GM12874 (cell line): ENCODE data around the gene CD248.

Experiments used
- TF ChIP-seq, protein P1 (sequence below): IDR thresholded peaks from 2 replicates; pipeline ENCODE4 v1.5.1; 2011; ENCODE audit warnings: low read depth, mild to moderate bottlenecking, control low read depth, low read length, moderate library complexity; ENCODE audit not compliant: insufficient read depth

CD248 gene

DNA sequence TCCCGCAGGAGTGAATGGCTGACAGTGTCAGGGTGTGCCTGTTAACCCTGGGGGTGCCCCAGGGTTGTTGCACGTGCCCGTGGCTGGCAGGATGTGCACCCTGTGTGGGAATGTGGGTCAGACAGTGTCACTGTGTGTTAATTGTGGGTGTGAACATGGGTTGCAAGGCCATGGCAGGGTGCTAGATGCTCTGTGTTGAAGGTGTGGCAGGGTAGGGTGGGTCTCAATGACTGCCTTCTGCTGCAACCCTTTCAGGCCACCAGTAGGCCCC is 11.1 kb upstream of the CD248 start:
- TF ChIP-seq, protein P1, sequence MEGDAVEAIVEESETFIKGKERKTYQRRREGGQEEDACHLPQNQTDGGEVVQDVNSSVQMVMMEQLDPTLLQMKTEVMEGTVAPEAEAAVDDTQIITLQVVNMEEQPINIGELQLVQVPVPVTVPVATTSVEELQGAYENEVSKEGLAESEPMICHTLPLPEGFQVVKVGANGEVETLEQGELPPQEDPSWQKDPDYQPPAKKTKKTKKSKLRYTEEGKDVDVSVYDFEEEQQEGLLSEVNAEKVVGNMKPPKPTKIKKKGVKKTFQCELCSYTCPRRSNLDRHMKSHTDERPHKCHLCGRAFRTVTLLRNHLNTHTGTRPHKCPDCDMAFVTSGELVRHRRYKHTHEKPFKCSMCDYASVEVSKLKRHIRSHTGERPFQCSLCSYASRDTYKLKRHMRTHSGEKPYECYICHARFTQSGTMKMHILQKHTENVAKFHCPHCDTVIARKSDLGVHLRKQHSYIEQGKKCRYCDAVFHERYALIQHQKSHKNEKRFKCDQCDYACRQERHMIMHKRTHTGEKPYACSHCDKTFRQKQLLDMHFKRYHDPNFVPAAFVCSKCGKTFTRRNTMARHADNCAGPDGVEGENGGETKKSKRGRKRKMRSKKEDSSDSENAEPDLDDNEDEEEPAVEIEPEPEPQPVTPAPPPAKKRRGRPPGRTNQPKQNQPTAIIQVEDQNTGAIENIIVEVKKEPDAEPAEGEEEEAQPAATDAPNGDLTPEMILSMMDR = no peak

DNA sequence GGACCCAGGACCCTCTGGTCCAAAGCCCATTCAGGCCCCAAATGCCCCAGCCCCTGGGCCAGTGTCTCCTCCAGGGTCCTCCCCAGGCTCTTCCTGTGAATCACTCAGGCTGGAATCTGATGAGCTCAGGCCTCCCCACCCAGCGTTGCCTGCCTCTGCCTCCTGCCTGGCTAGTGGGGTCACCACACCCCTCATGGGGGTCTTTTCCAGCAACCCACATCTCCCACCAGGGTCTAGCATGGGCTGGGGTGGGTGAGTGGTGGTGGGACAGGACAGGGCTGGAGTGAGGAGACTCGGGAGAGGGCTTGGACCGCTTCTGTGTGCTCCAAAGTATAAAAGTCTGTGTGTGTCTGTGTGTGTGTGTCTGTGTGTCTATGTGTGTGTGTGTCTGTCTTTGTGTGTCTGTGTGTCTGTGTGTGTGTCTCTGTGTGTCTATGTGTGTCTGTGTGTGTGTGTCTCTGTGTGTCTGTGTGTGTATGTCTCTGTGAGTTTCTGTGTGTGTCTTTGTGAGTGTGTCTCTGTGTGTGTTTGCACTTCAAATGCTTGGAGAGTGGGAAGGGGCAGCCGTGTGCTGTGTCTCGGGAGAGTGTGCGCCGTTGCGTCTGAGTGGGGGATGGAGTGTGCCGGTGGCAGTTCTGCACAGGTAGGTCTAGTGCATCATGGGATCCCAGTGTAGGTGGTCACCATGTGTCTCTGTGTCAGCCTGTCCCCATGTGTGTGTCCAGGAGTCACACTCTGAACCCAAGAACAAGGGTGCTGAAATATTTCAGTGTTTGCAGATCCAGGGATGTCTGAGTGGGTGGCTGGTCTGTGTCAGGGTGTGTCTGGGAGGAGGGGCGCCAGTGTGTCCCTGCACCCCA is 10.6 kb upstream of the CD248 start:
- TF ChIP-seq, protein P1 = no peak

DNA sequence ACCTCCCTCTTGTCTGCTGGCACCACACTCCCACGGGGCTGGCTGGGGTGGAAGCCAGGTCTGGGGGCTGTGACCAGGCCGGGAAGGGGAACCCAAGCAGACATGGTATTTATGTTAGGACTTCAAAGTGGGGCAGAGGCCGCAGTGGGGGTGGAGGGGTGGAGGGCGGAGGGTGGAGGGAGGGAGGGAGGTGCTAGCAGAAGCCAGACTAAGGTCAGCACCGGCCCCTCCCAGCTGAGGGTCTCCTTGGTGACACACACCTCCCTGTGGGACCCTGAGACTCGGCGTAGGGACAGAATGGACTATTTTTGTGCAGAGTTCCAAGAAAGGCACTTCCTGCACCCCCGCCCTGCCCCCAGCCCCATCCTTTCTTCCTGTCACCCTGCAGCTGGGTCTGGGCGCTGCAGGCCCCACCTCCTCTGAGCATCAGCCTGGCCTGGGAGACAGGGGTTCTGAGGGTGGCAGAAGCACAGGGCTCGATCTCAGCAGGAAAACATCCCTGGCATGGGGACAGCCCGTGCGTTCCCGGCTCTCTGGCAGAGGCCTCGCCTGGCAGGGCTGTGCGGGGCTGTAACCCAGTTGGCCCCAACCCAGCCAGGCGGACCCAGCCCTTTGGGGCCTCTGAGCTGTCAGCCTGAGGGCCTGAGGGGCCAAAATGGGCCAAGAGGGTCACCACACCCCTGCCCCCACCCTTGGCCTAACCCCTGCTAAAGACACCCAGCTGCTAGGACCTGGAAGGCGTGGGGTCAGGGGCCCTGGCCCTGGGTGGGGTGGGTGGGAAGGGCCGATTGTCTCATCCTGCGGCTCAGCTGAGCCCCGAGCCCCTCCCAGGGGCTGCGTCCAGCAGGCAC is 9.6 kb upstream of the CD248 start:
- TF ChIP-seq, protein P1 = no peak

DNA sequence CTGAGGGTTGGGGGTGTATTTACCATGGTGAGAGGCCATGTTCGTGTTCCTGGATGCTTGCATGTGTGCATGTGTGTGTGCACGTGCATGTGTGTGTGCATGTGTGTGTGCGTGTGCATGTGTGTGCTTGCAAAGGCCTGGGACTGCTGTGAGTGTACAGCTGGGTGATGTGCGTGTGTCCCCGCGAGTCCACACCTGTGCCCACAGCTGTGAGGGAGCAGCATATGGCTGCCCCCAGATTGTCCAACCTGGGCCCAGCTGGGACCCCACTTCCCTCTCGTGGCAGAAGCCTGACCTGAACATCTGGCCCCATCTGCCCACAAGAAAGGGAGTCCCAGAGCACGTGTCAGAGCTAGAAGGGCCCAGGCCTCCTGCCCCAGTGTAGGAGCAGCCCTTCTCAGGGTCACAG is 8.4 kb upstream of the CD248 start:
- TF ChIP-seq, protein P1 = no peak

DNA sequence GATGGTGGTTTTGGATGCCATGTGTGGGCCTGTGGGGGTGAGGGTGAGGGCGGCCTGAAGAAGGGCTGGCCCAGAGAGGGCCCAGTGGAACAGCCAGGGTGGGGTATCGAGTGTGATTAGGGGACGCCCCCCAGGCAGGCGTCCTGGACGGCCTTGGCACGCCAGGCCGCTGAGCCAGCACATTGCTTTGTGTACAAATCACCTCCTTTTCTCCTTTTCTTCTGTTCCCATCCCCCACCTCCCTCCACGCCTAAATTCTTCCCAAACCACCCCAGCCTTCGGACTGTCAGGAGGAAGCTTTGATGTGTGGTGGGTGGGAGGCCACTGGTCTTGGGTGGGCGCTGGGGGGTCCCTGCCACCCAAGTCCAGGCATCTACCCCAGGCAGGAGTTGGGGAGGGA is 7.8 kb upstream of the CD248 start:
- TF ChIP-seq, protein P1 = no peak

DNA sequence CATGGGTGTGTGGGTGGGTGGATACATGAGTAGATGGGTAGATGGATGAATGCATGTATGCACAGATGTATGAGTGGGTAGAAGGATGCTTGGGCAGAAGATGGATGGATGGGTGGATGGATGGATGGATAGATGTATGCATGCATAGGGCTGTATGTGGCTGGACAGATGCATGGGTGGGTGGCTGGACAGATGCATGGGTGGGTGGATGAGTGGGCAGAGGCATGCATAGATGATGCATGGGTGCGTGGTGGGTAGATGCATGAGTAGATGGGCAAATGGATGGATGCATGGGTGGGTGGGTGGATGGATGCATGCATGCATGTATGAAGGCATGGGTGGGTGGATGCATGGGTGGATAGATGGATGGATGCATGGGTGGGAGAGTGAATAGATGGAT is 6.8 kb upstream of the CD248 start:
- TF ChIP-seq, protein P1 = no peak

DNA sequence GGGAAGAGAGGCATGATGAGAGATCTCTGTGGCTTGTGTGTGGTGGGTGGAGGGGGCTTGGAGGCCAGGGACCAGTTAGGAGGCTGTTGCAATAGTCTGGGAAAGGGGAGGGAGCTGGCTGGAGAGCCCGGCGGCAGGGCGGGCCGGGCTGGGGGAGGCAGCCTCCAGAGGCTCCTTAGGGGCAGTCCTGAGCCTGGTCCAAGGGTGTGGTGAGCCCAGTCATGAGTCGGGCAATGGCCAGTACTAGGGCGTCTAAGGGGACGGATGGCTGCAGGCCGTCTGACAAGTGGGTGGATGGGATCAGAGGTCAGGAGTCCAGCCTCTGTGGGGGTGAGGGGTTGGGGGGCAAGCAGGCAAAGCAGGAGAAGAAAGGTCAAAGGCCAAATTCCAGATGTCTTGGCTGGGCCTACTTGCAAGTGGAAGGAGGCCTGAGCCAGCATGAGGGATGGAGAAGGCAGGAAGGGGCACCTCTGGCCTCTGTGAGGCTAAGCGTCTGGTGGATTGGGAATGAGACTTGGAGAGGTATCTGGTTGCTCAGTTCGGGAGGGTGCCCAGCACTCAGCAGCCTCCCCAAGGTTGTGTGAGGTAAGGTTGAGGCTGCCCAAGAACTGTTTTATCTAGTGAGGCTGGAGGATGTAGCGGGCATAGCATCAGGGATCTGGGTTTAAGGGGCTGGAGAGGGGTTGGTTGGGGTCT is 6.0 kb upstream of the CD248 start:
- TF ChIP-seq, protein P1 = no peak
